Aorta (tissue), 5 donors: ENCODE measurements around the gene MAPK9. TPM values are rescaled to one million over a fixed set of nuclear protein-coding genes. Genes with fewer than 3 reads are reported as not detected.

Experiments
- ATAC-seq: fragments of 200-7000 bp; cut with Tn5 transposase; one replicate; pipeline ENCODE4 v1.9.1; 2022; ENCODE audit warnings: moderate library complexity; ENCODE audit not compliant: low FRiP score
- DNase-seq, 2 donors: peaks; one replicate each; pipeline ENCODE4 v3.0.0-alpha.2; 2020
- H3K27ac ChIP-seq, 2 donors: one replicate each; pipeline ENCODE4 v1.5.1; 2013; ENCODE audit warnings: low read length in 2 of 2, mild to moderate bottlenecking in 2 of 2, moderate library complexity in 2 of 2, control low read depth in 1 of 2, inconsistent platforms in 1 of 2, low read depth in 1 of 2
- H3K27me3 ChIP-seq, 2 donors: one replicate each; pipeline ENCODE4 v1.6.1; 2013; ENCODE audit warnings: control low read depth in 1 of 2, low read length in 1 of 2, mild to moderate bottlenecking in 1 of 2, moderate library complexity in 1 of 2; ENCODE audit not compliant: insufficient read depth in 2 of 2, control insufficient read depth in 1 of 2
- H3K36me3 ChIP-seq, 2 donors: one replicate each; pipeline ENCODE4 v1.6.1; 2013; ENCODE audit warnings: control low read depth in 1 of 2, low read length in 1 of 2, mild to moderate bottlenecking in 1 of 2; ENCODE audit not compliant: insufficient read depth in 2 of 2, control insufficient read depth in 1 of 2
- H3K4me1 ChIP-seq, 2 donors: one replicate each; pipeline ENCODE4 v1.6.1; 2013; ENCODE audit warnings: low read length in 2 of 2, control low read depth in 1 of 2, mild to moderate bottlenecking in 1 of 2, moderate library complexity in 1 of 2; ENCODE audit not compliant: insufficient read depth in 2 of 2, control insufficient read depth in 1 of 2
- H3K4me3 ChIP-seq, 2 donors: one replicate each; pipeline ENCODE4 v1.5.1; 2013; ENCODE audit warnings: low read length in 2 of 2, control low read depth in 1 of 2, mild to moderate bottlenecking in 1 of 2
- H3K9me3 ChIP-seq: one replicate; pipeline ENCODE4 v1.6.1; 2013; ENCODE audit warnings: mild to moderate bottlenecking, low read length; ENCODE audit not compliant: control insufficient read depth
- WGBS, 2 donors: extraction: QIAGEN DNeasy Blood & Tissue Kit; methylation state at CpG; one replicate each; pipeline ENCODE4 v1.1.7; 2013; 5-methylcytosine and 5-hydroxymethylcytosine counted together
- intact Hi-C, 2 donors: fragments of 100-400 bp; cut with DNase I; formaldehyde crosslinking; loops; one replicate each; pipeline versions ENCODE4 v1.14.2 to v1.15.0; 2022
- polyA plus RNA-seq, 2 donors: library from polyadenylated mRNA; stranded (reverse); fragments of 200-250 nt; gene quantifications; one replicate each; pipeline ENCODE4 v1.2.3, GENCODE V29; 2013
- total RNA-seq, 2 donors: library from RNA; stranded (reverse); fragmentation: NEBNext Ultra II Directional; extraction: Animal tissue kit (Norgen Biotek cat#: 25700); gene quantifications; one replicate each; pipeline ENCODE4 v1.2.1, GENCODE V29; 2021
- donor health status: healthy with polysubstance abuse.
- donor health status: Bipolar disorder and iron deficiency.
- donor health status: DM: no; HTN: no; CAD: no.
- donor health status: DM: no; HTN: no; CAD: no.
- donor health status: DM: yes; HTN: yes; CAD: no.

Gene MAPK9
- total and polyA plus RNA-seq, 4 donors: 15.8 to 36.4 (median 26.7) TPM

- H3K9me3 ChIP-seq: peaks cover 3% of the 10 kb centered on the region
- ATAC-seq (no peak), DNase-seq (no peak)
- 63 to 64% methylated on average over 10 of the region's 10 CpGs for WGBS, 2 donors
- no peaks in the 10 kb centered on the region for H3K27me3 ChIP-seq
- no peaks in the 10 kb centered on the region for H3K4me1 ChIP-seq
- H3K36me3 ChIP-seq: peaks cover under 1 to 4% of the 10 kb centered on the region in 2 donors
- H3K4me3 ChIP-seq: no peak overlapping the region
- intact Hi-C loops: no loop called here
- H3K27ac ChIP-seq: no peak overlapping the region
These were observed 8.8 kb downstream of the MAPK9 start for GRCh38 chr5:180283026-180283615.

- H3K36me3 ChIP-seq: peaks cover 4 to 6% of the 10 kb centered on the region in 2 donors
- H3K4me3 ChIP-seq: no peak overlapping the region
- no peaks in the 10 kb centered on the region for H3K4me1 ChIP-seq
- DNase-seq: no peak
- no peak overlapping the region for H3K27ac ChIP-seq
- no peaks in the 10 kb centered on the region for H3K27me3 ChIP-seq
- no peak for ATAC-seq
- intact Hi-C loops: no loop called here
- peaks cover 5% of the 10 kb centered on the region for H3K9me3 ChIP-seq
- 98% methylated on average over 9 of the region's 9 CpGs for WGBS, 2 donors
These were observed 9.6 kb downstream of the MAPK9 start for GRCh38 chr5:180282281-180282680.

DNA sequence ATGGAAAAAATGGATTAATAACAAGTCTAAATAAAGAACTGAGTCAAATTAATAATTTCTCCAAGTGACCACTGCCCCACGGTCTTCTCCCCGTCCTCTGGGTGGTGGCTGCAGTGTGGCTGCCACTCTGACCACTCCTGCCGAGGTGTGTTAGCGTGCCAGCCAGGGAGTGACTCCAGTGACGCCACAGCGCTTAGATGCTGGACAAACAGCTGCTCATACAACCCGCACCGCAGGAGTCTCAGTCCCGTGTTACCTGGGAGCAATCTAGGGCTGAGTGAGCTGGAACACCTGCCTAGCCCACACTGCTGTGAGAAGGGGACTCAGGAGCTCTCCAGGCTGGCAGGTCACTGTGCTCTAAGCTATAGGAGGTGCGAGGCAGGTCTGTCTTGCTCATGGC lies 10.2 kb downstream of the MAPK9 start:
- Histone ChIP-seq H3K36me3 (peaks cover 7 to 8% of the 10 kb centered on the region in 2 donors), H3K4me1 (no peaks in the 10 kb centered on the region), H3K27me3 (no peaks in the 10 kb centered on the region), H3K27ac (no peak overlapping the region), H3K9me3 (peaks cover 7% of the 10 kb centered on the region), H3K4me3 (no peak overlapping the region)
- WGBS, 2 donors: 92 to 93% methylated on average over 10 of the region's 10 CpGs
- DNase-seq (no peak), ATAC-seq (no peak)
- intact Hi-C loops: no loop called here

- intact Hi-C loops: no loop called here
- H3K36me3 ChIP-seq: peaks cover 17 to 18% of the 10 kb centered on the region in 2 donors
These were observed 17.2 kb downstream of the MAPK9 start for GRCh38 chr5:180274695-180275094.

DNA sequence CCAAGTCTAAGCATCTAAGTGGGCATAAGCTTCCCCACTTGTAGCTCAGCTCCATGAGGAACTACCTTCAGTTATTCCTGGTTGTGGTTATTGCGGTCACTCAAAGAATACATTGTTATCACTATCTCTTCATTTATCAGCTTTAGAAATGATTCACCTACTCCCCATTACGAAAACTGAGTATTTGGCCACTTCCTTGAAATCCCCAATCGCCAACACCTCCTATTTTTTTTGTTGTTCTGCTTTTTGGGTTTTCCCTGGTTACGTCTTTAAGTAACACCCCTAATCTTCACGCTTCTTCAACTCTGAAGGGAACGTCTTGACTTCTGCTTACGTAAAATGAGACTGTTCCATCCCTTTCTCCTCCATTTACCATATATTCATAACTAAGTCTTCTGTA lies 20.7 kb downstream of the MAPK9 start:
- intact Hi-C loops: no loop called here
- Histone ChIP-seq H3K27me3 (no peaks in the 10 kb centered on the region), H3K9me3 (peaks cover 16% of the 10 kb centered on the region), H3K4me3 (no peak overlapping the region), H3K4me1 (no peaks in the 10 kb centered on the region), H3K27ac (no peak overlapping the region), H3K36me3 (peaks cover 13 to 15% of the 10 kb centered on the region in 2 donors)
- 96 to 97% methylated on average over 7 of the region's 7 CpGs for WGBS, 2 donors
- ATAC-seq (no peak), DNase-seq (no peak)

More at GRCh38 chr5:180274695-180275094, 17.2 kb downstream of the MAPK9 start:
- Histone ChIP-seq H3K27me3 (no peaks in the 10 kb centered on the region), H3K4me3 (no peak overlapping the region), H3K9me3 (peaks cover 18% of the 10 kb centered on the region), H3K27ac (no peak overlapping the region), H3K4me1 (no peaks in the 10 kb centered on the region)
- no peak for DNase-seq
- no peak for ATAC-seq
- WGBS, 2 donors: 98% methylated on average over 1 of the region's 1 CpG

GRCh38 chr5:180259260-180259611 lies 32.6 kb downstream of the MAPK9 start:
- ATAC-seq (no peak), DNase-seq (no peak)
- H3K4me3 ChIP-seq: no peak overlapping the region
- peaks cover 29% of the 10 kb centered on the region for H3K9me3 ChIP-seq
- H3K4me1 ChIP-seq: no peaks in the 10 kb centered on the region
- WGBS, 2 donors: 94 to 95% methylated on average over 3 of the region's 3 CpGs
- H3K27me3 ChIP-seq: no peaks in the 10 kb centered on the region
- peaks cover 16 to 28% of the 10 kb centered on the region in 2 donors for H3K36me3 ChIP-seq
- H3K27ac ChIP-seq: no peak overlapping the region
- intact Hi-C loops: no loop called here

- Histone ChIP-seq H3K9me3 (peaks cover 49% of the 10 kb centered on the region), H3K4me3 (no peak overlapping the region), H3K27me3 (no peaks in the 10 kb centered on the region), H3K27ac (no peak overlapping the region), H3K36me3 (peaks cover 12 to 13% of the 10 kb centered on the region in 2 donors), H3K4me1 (no peaks in the 10 kb centered on the region)
- intact Hi-C loops: no loop called here
- ATAC-seq (no peak), DNase-seq (no peak)
- 98 to 99% methylated on average over 24 of the region's 24 CpGs for WGBS, 2 donors
These were observed 38.7 kb downstream of the MAPK9 start for GRCh38 chr5:180253036-180253824.

DNA sequence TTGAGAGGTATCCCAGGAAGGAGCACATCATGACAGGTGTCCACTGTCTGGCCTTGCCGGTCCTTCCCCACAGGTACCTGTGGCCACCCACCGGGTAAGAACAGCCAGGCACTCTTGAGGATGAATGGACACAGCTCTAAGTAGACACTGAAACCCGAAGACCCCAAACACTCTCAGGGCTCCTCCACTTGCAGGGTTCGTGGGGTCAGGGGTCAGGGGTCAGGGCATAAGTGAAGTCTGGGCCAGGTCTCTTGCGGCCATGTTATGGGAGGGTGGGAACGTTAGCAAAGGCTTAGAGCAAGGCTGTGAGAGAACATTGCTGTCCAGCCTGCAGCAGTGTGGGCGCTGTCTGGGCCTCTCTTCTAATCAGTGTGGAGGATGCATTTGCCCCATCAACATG lies 40.0 kb downstream of the MAPK9 start:
- WGBS, 2 donors: 98% methylated on average over 7 of the region's 7 CpGs
- Histone ChIP-seq H3K27ac (no peak overlapping the region), H3K27me3 (no peaks in the 10 kb centered on the region), H3K9me3 (peaks cover 52% of the 10 kb centered on the region), H3K36me3 (peaks cover 17 to 18% of the 10 kb centered on the region in 2 donors), H3K4me3 (no peak overlapping the region), H3K4me1 (no peaks in the 10 kb centered on the region)
- ATAC-seq (no peak), DNase-seq (no peak)
- intact Hi-C loops: no loop called here

GRCh38 chr5:180251141-180251540 lies 40.7 kb downstream of the MAPK9 start:
- intact Hi-C loops: no loop called here
- Histone ChIP-seq H3K27me3 (no peaks in the 10 kb centered on the region), H3K4me3 (no peak overlapping the region), H3K4me1 (no peaks in the 10 kb centered on the region), H3K9me3 (peaks cover 48% of the 10 kb centered on the region), H3K27ac (no peak overlapping the region), H3K36me3 (peaks cover 14 to 17% of the 10 kb centered on the region in 2 donors)
- no peak for ATAC-seq
- DNase-seq: no peak
- 88 to 93% methylated on average over 9 of the region's 9 CpGs for WGBS, 2 donors
